ENCODE measurements around the gene CYB5R3. TPM values are rescaled to one million over a fixed set of nuclear protein-coding genes. Genes with fewer than 3 reads are reported as not detected.

Gene CYB5R3
- total and polyA plus RNA-seq, 2 donors = 24.6 to 70.7 TPM

- H3K9me3 ChIP-seq (ENCODE audit: control insufficient read depth in 2 of 2, insufficient read depth in 1 of 2, low read length in 1 of 2) = no peaks in the 10 kb centered on the region
- no peak overlapping the region for H3K27ac ChIP-seq (ENCODE audit: low read depth in 1 of 2, low read length in 1 of 2)
- H3K27me3 ChIP-seq (ENCODE audit: control insufficient read depth in 2 of 2, insufficient read depth in 1 of 2, low read length in 1 of 2) = no peaks in the 10 kb centered on the region
- no peak overlapping the region for H3K4me3 ChIP-seq (ENCODE audit: low read length in 2 of 2)
- WGBS = 93% methylated on average over 28 of the region's 28 CpGs
- H3K4me1 ChIP-seq (ENCODE audit: control insufficient read depth in 2 of 2, insufficient read depth in 2 of 2, low read length in 2 of 2) = no peaks in the 10 kb centered on the region
- DNase-seq (ENCODE audit: low read depth in 6 of 9, low spot score in 9 of 9) = no peak
- peaks cover 69 to 81% of the 10 kb centered on the region in 2 donors for H3K36me3 ChIP-seq (ENCODE audit: control insufficient read depth in 2 of 2, insufficient read depth in 2 of 2, low read length in 1 of 2)
Measured at GRCh38 chr22:42630901-42631602, 18.1 kb downstream of the CYB5R3 start.

GRCh38 chr22:42630211-42630610 is 19.0 kb downstream of the CYB5R3 start:
- H3K27me3 ChIP-seq (ENCODE audit: control insufficient read depth in 2 of 2, insufficient read depth in 1 of 2, low read length in 1 of 2) = no peaks in the 10 kb centered on the region
- no peak for DNase-seq (ENCODE audit: low read depth in 6 of 9, low spot score in 9 of 9)
- no peaks in the 10 kb centered on the region for H3K9me3 ChIP-seq (ENCODE audit: control insufficient read depth in 2 of 2, insufficient read depth in 1 of 2, low read length in 1 of 2)
- H3K4me1 ChIP-seq (ENCODE audit: control insufficient read depth in 2 of 2, insufficient read depth in 2 of 2, low read length in 2 of 2) = no peaks in the 10 kb centered on the region
- no peak overlapping the region for H3K4me3 ChIP-seq (ENCODE audit: low read length in 2 of 2)
- H3K36me3 ChIP-seq (ENCODE audit: control insufficient read depth in 2 of 2, insufficient read depth in 2 of 2, low read length in 1 of 2) = peaks cover 69 to 77% of the 10 kb centered on the region in 2 donors
- 99% methylated on average over 18 of the region's 18 CpGs for WGBS
- no peak overlapping the region for H3K27ac ChIP-seq (ENCODE audit: low read depth in 1 of 2, low read length in 1 of 2)

GRCh38 chr22:42627981-42628380 is 21.2 kb downstream of the CYB5R3 start:
- Histone ChIP-seq H3K4me1 (ENCODE audit: control insufficient read depth in 2 of 2, insufficient read depth in 2 of 2, low read length in 2 of 2) (peaks cover 0 to 9% of the 10 kb centered on the region in 2 donors), H3K36me3 (ENCODE audit: control insufficient read depth in 2 of 2, insufficient read depth in 2 of 2, low read length in 1 of 2) (peaks cover 73 to 74% of the 10 kb centered on the region in 2 donors), H3K9me3 (ENCODE audit: control insufficient read depth in 2 of 2, insufficient read depth in 1 of 2, low read length in 1 of 2) (no peaks in the 10 kb centered on the region), H3K27ac (ENCODE audit: low read depth in 1 of 2, low read length in 1 of 2) (no peak overlapping the region), H3K4me3 (ENCODE audit: low read length in 2 of 2) (no peak overlapping the region), H3K27me3 (ENCODE audit: control insufficient read depth in 2 of 2, insufficient read depth in 1 of 2, low read length in 1 of 2) (no peaks in the 10 kb centered on the region)
- WGBS = 98% methylated on average over 9 of the region's 9 CpGs
- DNase-seq (ENCODE audit: low read depth in 6 of 9, low spot score in 9 of 9) = no peak

GRCh38 chr22:42626951-42627625 is 22.1 kb downstream of the CYB5R3 start:
- WGBS = 98% methylated on average over 25 of the region's 25 CpGs
- no peak overlapping the region for H3K27ac ChIP-seq (ENCODE audit: low read depth in 1 of 2, low read length in 1 of 2)
- DNase-seq (ENCODE audit: low read depth in 6 of 9, low spot score in 9 of 9) = no peak
- H3K27me3 ChIP-seq (ENCODE audit: control insufficient read depth in 2 of 2, insufficient read depth in 1 of 2, low read length in 1 of 2) = no peaks in the 10 kb centered on the region
- no peaks in the 10 kb centered on the region for H3K9me3 ChIP-seq (ENCODE audit: control insufficient read depth in 2 of 2, insufficient read depth in 1 of 2, low read length in 1 of 2)
- H3K4me1 ChIP-seq (ENCODE audit: control insufficient read depth in 2 of 2, insufficient read depth in 2 of 2, low read length in 2 of 2) = peaks cover 0 to 9% of the 10 kb centered on the region in 2 donors
- no peak overlapping the region for H3K4me3 ChIP-seq (ENCODE audit: low read length in 2 of 2)
- H3K36me3 ChIP-seq (ENCODE audit: control insufficient read depth in 2 of 2, insufficient read depth in 2 of 2, low read length in 1 of 2) = peaks cover 70 to 72% of the 10 kb centered on the region in 2 donors

GRCh38 chr22:42626431-42626830 is 22.8 kb downstream of the CYB5R3 start:
- no peaks in the 10 kb centered on the region for H3K9me3 ChIP-seq (ENCODE audit: control insufficient read depth in 2 of 2, insufficient read depth in 1 of 2, low read length in 1 of 2)
- 99% methylated on average over 7 of the region's 7 CpGs for WGBS
- H3K27me3 ChIP-seq (ENCODE audit: control insufficient read depth in 2 of 2, insufficient read depth in 1 of 2, low read length in 1 of 2) = no peaks in the 10 kb centered on the region
- peaks cover 0 to 9% of the 10 kb centered on the region in 2 donors for H3K4me1 ChIP-seq (ENCODE audit: control insufficient read depth in 2 of 2, insufficient read depth in 2 of 2, low read length in 2 of 2)
- H3K27ac ChIP-seq (ENCODE audit: low read depth in 1 of 2, low read length in 1 of 2) = no peak overlapping the region
- H3K36me3 ChIP-seq (ENCODE audit: control insufficient read depth in 2 of 2, insufficient read depth in 2 of 2, low read length in 1 of 2) = peaks cover 65 to 68% of the 10 kb centered on the region in 2 donors
- DNase-seq (ENCODE audit: low read depth in 6 of 9, low spot score in 9 of 9) = no peak
- no peak overlapping the region for H3K4me3 ChIP-seq (ENCODE audit: low read length in 2 of 2)

- no peaks in the 10 kb centered on the region for H3K9me3 ChIP-seq (ENCODE audit: control insufficient read depth in 2 of 2, insufficient read depth in 1 of 2, low read length in 1 of 2)
- peaks cover 58 to 62% of the 10 kb centered on the region in 2 donors for H3K36me3 ChIP-seq (ENCODE audit: control insufficient read depth in 2 of 2, insufficient read depth in 2 of 2, low read length in 1 of 2)
- 94% methylated on average over 15 of the region's 15 CpGs for WGBS
- H3K27me3 ChIP-seq (ENCODE audit: control insufficient read depth in 2 of 2, insufficient read depth in 1 of 2, low read length in 1 of 2) = no peaks in the 10 kb centered on the region
- peaks cover 0 to 9% of the 10 kb centered on the region in 2 donors for H3K4me1 ChIP-seq (ENCODE audit: control insufficient read depth in 2 of 2, insufficient read depth in 2 of 2, low read length in 2 of 2)
- H3K27ac ChIP-seq (ENCODE audit: low read depth in 1 of 2, low read length in 1 of 2) = no peak overlapping the region
- no peak for DNase-seq (ENCODE audit: low read depth in 6 of 9, low spot score in 9 of 9)
- H3K4me3 ChIP-seq (ENCODE audit: low read length in 2 of 2) = no peak overlapping the region
Measured at GRCh38 chr22:42625416-42625815, 23.8 kb downstream of the CYB5R3 start.

GRCh38 chr22:42624551-42625106 is 24.6 kb downstream of the CYB5R3 start:
- Histone ChIP-seq H3K27ac (ENCODE audit: low read depth in 1 of 2, low read length in 1 of 2) (no peak overlapping the region), H3K4me3 (ENCODE audit: low read length in 2 of 2) (no peak overlapping the region), H3K9me3 (ENCODE audit: control insufficient read depth in 2 of 2, insufficient read depth in 1 of 2, low read length in 1 of 2) (no peaks in the 10 kb centered on the region), H3K36me3 (ENCODE audit: control insufficient read depth in 2 of 2, insufficient read depth in 2 of 2, low read length in 1 of 2) (peaks cover 55 to 64% of the 10 kb centered on the region in 2 donors), H3K27me3 (ENCODE audit: control insufficient read depth in 2 of 2, insufficient read depth in 1 of 2, low read length in 1 of 2) (no peaks in the 10 kb centered on the region), H3K4me1 (ENCODE audit: control insufficient read depth in 2 of 2, insufficient read depth in 2 of 2, low read length in 2 of 2) (peaks cover 0 to 9% of the 10 kb centered on the region in 2 donors)
- no peak for DNase-seq (ENCODE audit: low read depth in 6 of 9, low spot score in 9 of 9)
- WGBS = 96% methylated on average over 12 of the region's 12 CpGs

- H3K4me3 ChIP-seq (ENCODE audit: low read length in 2 of 2) = no peak overlapping the region
- peaks cover 0 to 9% of the 10 kb centered on the region in 2 donors for H3K4me1 ChIP-seq (ENCODE audit: control insufficient read depth in 2 of 2, insufficient read depth in 2 of 2, low read length in 2 of 2)
- peaks cover 56 to 65% of the 10 kb centered on the region in 2 donors for H3K36me3 ChIP-seq (ENCODE audit: control insufficient read depth in 2 of 2, insufficient read depth in 2 of 2, low read length in 1 of 2)
- no peak for DNase-seq (ENCODE audit: low read depth in 6 of 9, low spot score in 9 of 9)
- H3K27me3 ChIP-seq (ENCODE audit: control insufficient read depth in 2 of 2, insufficient read depth in 1 of 2, low read length in 1 of 2) = no peaks in the 10 kb centered on the region
- H3K9me3 ChIP-seq (ENCODE audit: control insufficient read depth in 2 of 2, insufficient read depth in 1 of 2, low read length in 1 of 2) = no peaks in the 10 kb centered on the region
- H3K27ac ChIP-seq (ENCODE audit: low read depth in 1 of 2, low read length in 1 of 2) = no peak overlapping the region
- WGBS = 93% methylated on average over 29 of the region's 29 CpGs
Measured at GRCh38 chr22:42623756-42624441, 25.3 kb downstream of the CYB5R3 start.
